GM18505 (cell line): Measurements from ENCODE around the gene GTF3C4.

Experiments
- ATAC-seq: cut with Tn5 transposase; IDR thresholded peaks from one replicate; pipeline ENCODE4 v1.9.1; 2021; ENCODE audit not compliant: unreplicated experiment
- POLR2A ChIP-seq: IDR thresholded peaks from 4 replicates; pipeline ENCODE4 v1.6.1; 2011; ENCODE audit warnings: borderline replicate concordance; ENCODE audit not compliant: insufficient read depth, insufficient read length; ENCODE audit errors: extremely low read depth

Gene GTF3C4

DNA sequence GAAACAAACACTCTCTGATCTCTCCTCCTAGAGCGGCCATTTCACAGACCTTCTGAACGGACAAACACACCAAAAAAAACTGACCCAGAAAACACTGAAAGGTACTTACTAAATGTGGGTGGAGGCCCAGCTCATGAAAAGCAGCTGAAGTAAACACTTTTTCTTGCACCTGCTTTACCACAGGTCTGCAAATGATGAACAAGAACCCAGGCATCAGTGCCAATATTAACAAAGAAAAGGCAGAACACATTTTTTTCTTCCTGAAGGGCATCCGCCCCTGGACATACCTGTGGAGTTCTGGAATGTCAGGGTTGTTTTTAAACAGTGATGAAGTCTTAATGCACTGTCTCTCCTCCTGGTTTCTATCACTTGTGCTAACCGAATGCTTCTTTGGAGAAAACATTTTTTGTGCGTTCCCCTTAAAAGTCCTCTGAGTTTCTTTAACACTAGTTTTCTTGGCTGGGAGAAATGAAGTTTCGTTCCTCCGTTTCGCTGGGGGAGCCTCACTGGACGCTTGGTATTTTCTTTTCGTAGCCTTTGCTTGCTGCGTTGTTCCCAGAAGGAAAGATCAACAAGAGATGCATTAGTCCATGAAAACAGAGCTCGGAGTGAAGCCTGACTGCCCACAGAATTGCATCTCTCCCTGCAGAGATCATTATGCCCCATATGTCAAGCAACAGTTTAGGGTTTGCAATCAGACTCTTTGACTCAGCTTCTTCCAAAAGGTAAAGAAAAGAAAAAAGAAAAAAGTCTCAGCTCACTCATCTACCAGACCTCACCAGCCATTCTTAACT, 7.9 kb upstream of the GTF3C4 start:
- no peak for ATAC-seq
- TF ChIP-seq POLR2A, result no peak

DNA sequence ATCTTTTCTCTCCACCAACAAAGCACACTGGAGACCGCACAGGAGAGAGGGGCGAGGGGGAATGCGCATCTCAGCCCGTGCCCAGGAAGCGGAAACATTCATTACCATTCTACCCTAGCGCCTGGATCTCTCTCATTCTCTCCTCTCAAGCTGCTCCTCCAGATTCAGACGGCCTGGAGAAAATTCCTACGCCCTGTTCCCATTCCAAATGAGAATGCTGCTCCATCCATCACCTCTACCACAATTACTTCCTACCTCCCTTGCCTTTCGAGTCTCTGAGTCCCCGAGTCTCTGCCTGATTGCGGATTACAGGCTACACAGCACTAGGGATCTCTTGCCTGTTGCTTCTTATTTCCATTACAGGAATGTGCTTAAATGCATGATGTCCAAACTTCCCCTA, 7.1 kb upstream of the GTF3C4 start:
- no peak for TF ChIP-seq POLR2A

GRCh38 chr9:132663851-132664250, 6.4 kb upstream of the GTF3C4 start:
- no peak for ATAC-seq
- no peak for TF ChIP-seq POLR2A

More for the DNA sequence above, 7.1 kb upstream of the GTF3C4 start:
- ATAC-seq, result no peak

DNA sequence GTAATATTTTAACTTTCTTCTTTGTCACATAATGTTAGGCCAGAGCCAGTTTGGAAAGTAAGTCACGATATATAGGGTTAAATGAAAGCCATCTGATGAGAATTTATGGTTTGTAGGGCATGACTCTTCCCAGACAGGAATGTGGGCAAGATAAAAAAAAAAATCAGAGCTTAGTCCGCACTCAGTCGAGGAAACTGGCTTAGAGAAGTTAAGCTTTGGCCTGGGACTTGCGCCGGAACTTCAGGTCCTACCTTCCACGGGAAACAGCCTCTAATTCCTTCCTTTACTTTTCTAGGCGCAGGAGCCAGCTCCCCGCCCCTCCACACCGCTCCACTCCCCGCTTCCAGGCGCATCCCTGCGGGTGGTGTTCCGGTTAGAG, 956 bp upstream of the GTF3C4 start:
- no peak for TF ChIP-seq POLR2A
- no peak for ATAC-seq

GRCh38 chr9:132669698-132670456, 387 bp upstream of the GTF3C4 start, which contains the start of gene DDX31:
DDX31 (minus strand) TSS chr9:132669983; CDS start chr9:132669934, 49 bp downstream.
- peak; percentile 72 for ATAC-seq
- peak; percentile 87 for TF ChIP-seq POLR2A

GRCh38 chr9:132671620-132672412, 1.6 kb downstream of the GTF3C4 start:
- TF ChIP-seq POLR2A, result no peak
- no peak for ATAC-seq

DNA sequence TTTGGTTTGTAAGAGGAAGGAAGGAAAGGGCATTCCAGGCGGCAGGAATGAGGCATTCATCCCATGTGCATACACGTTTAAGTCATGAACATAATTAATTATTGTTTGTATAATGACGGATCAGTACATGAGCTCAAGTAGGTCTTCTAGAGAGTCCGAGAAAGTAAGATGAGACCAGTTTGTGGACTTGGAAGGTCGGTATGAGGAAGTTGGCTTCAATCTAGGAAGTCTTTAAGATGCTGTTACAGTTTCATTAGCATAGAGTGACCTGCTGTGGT, 2.1 kb downstream of the GTF3C4 start:
- ATAC-seq, result no peak
- TF ChIP-seq POLR2A, result no peak

GRCh38 chr9:132673355-132673754, 3.1 kb downstream of the GTF3C4 start:
- ATAC-seq, result no peak
- no peak for TF ChIP-seq POLR2A

DNA sequence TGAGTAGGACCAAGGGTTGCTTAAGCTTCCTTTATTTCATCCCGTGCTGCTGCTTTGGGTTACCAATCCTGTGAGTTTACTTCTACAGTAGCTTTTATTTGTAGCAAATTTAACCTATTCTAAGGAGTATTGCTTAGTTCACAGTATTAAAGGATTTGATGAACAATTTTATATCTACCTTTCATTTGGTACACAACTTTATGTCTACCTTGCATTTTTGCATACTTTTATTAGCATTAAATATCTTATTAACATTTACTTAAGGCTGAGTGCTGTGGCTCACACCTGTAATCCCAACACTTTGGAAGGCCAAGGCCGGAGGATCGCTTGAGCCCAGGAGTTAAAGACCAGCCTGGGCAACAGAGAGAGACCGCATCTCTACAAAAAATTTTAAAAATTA, 4.2 kb downstream of the GTF3C4 start:
- no peak for ATAC-seq
- no peak for TF ChIP-seq POLR2A

DNA sequence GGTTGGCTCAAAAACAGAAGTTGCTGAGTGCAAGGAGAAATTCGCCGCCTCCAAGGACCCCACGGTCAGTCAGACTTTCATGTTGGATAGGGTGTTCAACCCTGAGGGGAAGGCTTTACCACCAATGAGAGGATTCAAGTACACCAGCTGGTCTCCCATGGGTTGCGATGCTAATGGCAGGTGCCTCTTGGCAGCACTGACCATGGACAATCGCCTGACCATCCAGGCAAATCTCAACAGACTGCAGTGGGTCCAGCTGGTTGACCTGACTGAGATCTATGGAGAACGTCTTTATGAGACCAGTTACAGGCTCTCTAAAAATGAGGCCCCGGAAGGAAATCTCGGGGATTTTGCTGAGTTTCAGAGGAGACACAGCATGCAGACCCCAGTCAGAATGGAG, 7.7 kb downstream of the GTF3C4 start:
- no peak for ATAC-seq
- TF ChIP-seq POLR2A, result no peak

- no peak for TF ChIP-seq POLR2A
- no peak for ATAC-seq
Measured at GRCh38 chr9:132679946-132680625, 9.8 kb downstream of the GTF3C4 start.

- TF ChIP-seq POLR2A, result no peak
- no peak for ATAC-seq
Measured at GRCh38 chr9:132681561-132681960, 11.3 kb downstream of the GTF3C4 start.

- TF ChIP-seq POLR2A, result no peak
- ATAC-seq, result no peak
Measured at GRCh38 chr9:132683873-132684272, 13.6 kb downstream of the GTF3C4 start.
